NT2/D1 (cell line): Measurements from ENCODE around the gene FBXO11.

Source experiments
- DNase-seq: peaks from one replicate; pipeline ENCODE4 v3.0.0-alpha.2; 2011; ENCODE audit warnings: low read depth, low spot score
- H3K27me3 ChIP-seq: 2 replicates; pipeline ENCODE4 v1.6.0; 2011; ENCODE audit warnings: mild to moderate bottlenecking; ENCODE audit not compliant: insufficient read length, insufficient read depth
- H3K36me3 ChIP-seq: 2 replicates; pipeline ENCODE4 v1.6.1; 2011; ENCODE audit warnings: mild to moderate bottlenecking, low read length, mixed read lengths; ENCODE audit not compliant: insufficient read depth, insufficient read length
- H3K4me1 ChIP-seq: 2 replicates; pipeline ENCODE4 v1.5.1; 2011; ENCODE audit not compliant: insufficient read depth, insufficient read length
- H3K4me3 ChIP-seq: 2 replicates; pipeline ENCODE4 v1.5.1; 2011; ENCODE audit warnings: low read depth; ENCODE audit not compliant: insufficient read length
- H3K9ac ChIP-seq: 2 replicates; pipeline ENCODE4 v1.6.0; 2011; ENCODE audit warnings: low read depth; ENCODE audit not compliant: insufficient read length
- H3K9me3 ChIP-seq: 2 replicates; pipeline ENCODE4 v1.5.1; 2011; ENCODE audit warnings: mild to moderate bottlenecking, low read length; ENCODE audit not compliant: insufficient read depth
- SUZ12 ChIP-seq: IDR thresholded peaks from 2 replicates; pipeline ENCODE4 v1.6.1; 2011; ENCODE audit not compliant: insufficient read length, insufficient read depth; ENCODE audit errors: extremely low read depth
- YY1 ChIP-seq: IDR thresholded peaks from 2 replicates; pipeline ENCODE4 v1.6.1; 2011; ENCODE audit not compliant: insufficient read length, insufficient read depth
- ZNF274 ChIP-seq: IDR thresholded peaks from 2 replicates; pipeline ENCODE4 v1.6.1; 2011; ENCODE audit warnings: mild to moderate bottlenecking, low read depth, low read length

FBXO11 gene

GRCh38 chr2:47838686-47839085 is 67.6 kb downstream of the FBXO11 start:
- DNase-seq: no peak
- no peaks in the 10 kb centered on the region for H3K9me3 ChIP-seq
- no peak overlapping the region for H3K9ac ChIP-seq
- H3K27me3 ChIP-seq: no peaks in the 10 kb centered on the region
- H3K36me3 ChIP-seq: peaks cover 36% of the 10 kb centered on the region
- H3K4me3 ChIP-seq: no peak overlapping the region
- H3K4me1 ChIP-seq: no peaks in the 10 kb centered on the region
- TF ChIP-seq ZNF274: no peak
- no peak for TF ChIP-seq YY1
- TF ChIP-seq SUZ12: no peak

DNA sequence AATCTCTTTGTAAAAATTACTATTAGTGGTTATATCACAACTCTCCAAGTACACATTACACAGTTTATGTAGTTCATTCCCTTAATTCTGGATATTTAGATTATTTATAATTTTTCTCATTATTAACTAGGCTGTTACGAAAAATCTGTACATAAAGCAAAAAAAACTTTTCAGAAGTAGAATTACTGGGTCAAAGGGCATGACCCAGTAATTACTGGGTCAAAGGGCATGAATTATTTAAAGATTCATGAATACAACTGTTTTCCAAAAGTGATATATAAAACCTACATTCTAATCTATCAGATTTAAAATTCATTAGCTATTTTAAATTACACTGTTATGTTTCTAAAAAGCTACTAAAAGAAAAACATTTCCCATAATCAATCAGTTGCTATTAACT is 68.0 kb downstream of the FBXO11 start:
- H3K4me1 ChIP-seq: no peaks in the 10 kb centered on the region
- H3K36me3 ChIP-seq: peaks cover 40% of the 10 kb centered on the region
- H3K27me3 ChIP-seq: no peaks in the 10 kb centered on the region
- H3K9ac ChIP-seq: no peak overlapping the region
- no peaks in the 10 kb centered on the region for H3K9me3 ChIP-seq
- TF ChIP-seq SUZ12 (no peak), YY1 (no peak), ZNF274 (no peak)
- no peak overlapping the region for H3K4me3 ChIP-seq
- no peak for DNase-seq

GRCh38 chr2:47833516-47833968 is 72.8 kb downstream of the FBXO11 start:
- peaks cover 61% of the 10 kb centered on the region for H3K36me3 ChIP-seq
- no peak overlapping the region for H3K4me3 ChIP-seq
- H3K27me3 ChIP-seq: no peaks in the 10 kb centered on the region
- no peak for TF ChIP-seq SUZ12
- no peak for TF ChIP-seq YY1
- no peak for TF ChIP-seq ZNF274
- no peaks in the 10 kb centered on the region for H3K9me3 ChIP-seq
- H3K9ac ChIP-seq: no peak overlapping the region
- no peaks in the 10 kb centered on the region for H3K4me1 ChIP-seq
- DNase-seq: no peak

- no peak overlapping the region for H3K9ac ChIP-seq
- no peaks in the 10 kb centered on the region for H3K27me3 ChIP-seq
- H3K36me3 ChIP-seq: peaks cover 43% of the 10 kb centered on the region
- H3K4me3 ChIP-seq: no peak overlapping the region
- H3K4me1 ChIP-seq: no peaks in the 10 kb centered on the region
- no peak for DNase-seq
- TF ChIP-seq YY1: no peak
- no peak for TF ChIP-seq SUZ12
- no peak for TF ChIP-seq ZNF274
- H3K9me3 ChIP-seq: no peaks in the 10 kb centered on the region
These were observed 83.8 kb downstream of the FBXO11 start for GRCh38 chr2:47822518-47822917.

GRCh38 chr2:47819834-47820233 is 86.5 kb downstream of the FBXO11 start:
- H3K36me3 ChIP-seq: peaks cover 61% of the 10 kb centered on the region
- TF ChIP-seq SUZ12 (no peak), YY1 (no peak)
- no peak for DNase-seq
- no peak overlapping the region for H3K9ac ChIP-seq
- H3K4me1 ChIP-seq: no peaks in the 10 kb centered on the region
- H3K27me3 ChIP-seq: no peaks in the 10 kb centered on the region
- H3K9me3 ChIP-seq: no peaks in the 10 kb centered on the region
- H3K4me3 ChIP-seq: no peak overlapping the region

DNA sequence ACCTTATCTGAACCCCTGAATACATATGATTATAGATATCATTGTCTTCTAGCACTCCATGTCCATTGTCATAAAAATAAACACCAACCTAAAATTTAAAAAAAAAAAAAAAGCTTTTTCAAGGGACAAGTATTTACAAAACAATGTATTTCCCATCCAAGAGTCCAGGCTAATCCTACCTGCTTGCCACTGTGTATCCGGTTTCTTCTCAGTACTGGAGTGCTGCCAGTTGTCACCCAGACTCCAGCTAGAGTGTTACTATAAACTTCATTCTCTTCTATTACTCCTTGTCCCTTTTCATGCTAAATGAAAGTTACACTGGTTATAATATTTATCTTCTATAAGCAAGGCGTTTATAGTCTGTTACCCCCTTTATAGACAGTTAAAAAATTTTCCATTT is 87.5 kb downstream of the FBXO11 start:
- no peaks in the 10 kb centered on the region for H3K4me1 ChIP-seq
- peaks cover 59% of the 10 kb centered on the region for H3K36me3 ChIP-seq
- no peak overlapping the region for H3K9ac ChIP-seq
- H3K9me3 ChIP-seq: no peaks in the 10 kb centered on the region
- no peak overlapping the region for H3K4me3 ChIP-seq
- no peaks in the 10 kb centered on the region for H3K27me3 ChIP-seq
- DNase-seq: no peak
- no peak for TF ChIP-seq SUZ12
- no peak for TF ChIP-seq YY1
- no peak for TF ChIP-seq ZNF274

DNA sequence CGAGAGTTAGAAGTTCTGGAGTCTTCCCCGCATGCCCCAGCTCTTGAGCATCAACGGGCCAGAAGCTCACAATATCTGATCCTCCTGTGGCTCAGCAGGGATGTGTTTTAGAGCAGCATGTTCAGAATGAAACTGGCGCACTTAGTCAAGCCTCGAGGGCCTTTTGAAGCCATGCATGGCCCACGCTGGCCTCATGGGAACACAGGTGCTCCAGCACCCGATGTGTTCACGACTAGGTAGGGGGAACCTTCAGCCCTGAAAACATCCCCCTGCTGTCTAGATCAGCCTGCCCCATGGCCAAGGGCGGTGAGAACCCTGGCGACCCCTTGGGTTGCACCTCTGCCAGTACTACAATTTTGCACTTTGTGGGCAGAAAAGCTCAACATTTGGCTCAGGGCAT is 90.5 kb downstream of the FBXO11 start:
- Histone ChIP-seq H3K9me3 (no peaks in the 10 kb centered on the region), H3K27me3 (no peaks in the 10 kb centered on the region), H3K4me3 (no peak overlapping the region), H3K36me3 (peaks cover 65% of the 10 kb centered on the region), H3K9ac (no peak overlapping the region), H3K4me1 (no peaks in the 10 kb centered on the region)
- DNase-seq: no peak
- no peak for TF ChIP-seq ZNF274
- no peak for TF ChIP-seq YY1
- TF ChIP-seq SUZ12: no peak

DNA sequence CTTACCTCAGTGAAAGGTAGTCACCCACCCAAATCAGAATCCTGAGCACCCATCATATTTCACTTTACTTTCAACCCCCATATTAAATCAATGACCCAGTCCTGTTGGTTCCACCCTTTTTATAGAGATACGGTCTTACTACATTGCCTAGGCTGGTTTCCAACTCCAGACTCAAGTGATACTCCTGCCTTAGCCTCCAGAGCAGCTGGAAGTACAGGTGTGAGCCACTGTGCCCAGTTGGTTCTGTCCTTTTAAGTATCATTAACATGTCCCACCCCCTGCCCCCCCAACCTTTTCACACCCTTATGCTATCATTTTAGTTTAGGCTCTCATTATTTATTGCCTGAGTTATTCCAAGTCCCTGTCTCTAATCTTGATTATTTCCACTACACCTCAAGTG is 94.6 kb downstream of the FBXO11 start:
- no peaks in the 10 kb centered on the region for H3K9me3 ChIP-seq
- peaks cover 74% of the 10 kb centered on the region for H3K36me3 ChIP-seq
- H3K4me1 ChIP-seq: no peaks in the 10 kb centered on the region
- no peak overlapping the region for H3K9ac ChIP-seq
- TF ChIP-seq YY1: no peak
- TF ChIP-seq ZNF274: no peak
- no peak for TF ChIP-seq SUZ12
- no peaks in the 10 kb centered on the region for H3K27me3 ChIP-seq
- DNase-seq: no peak
- H3K4me3 ChIP-seq: no peak overlapping the region
